NT2/D1 (cell line): ENCODE results near the gene TK1.
A peak's percentile ranks its signal among the peaks of the same experiment; 100 is the strongest.

Source experiments
- DNase-seq: peaks from one replicate; pipeline ENCODE4 v3.0.0-alpha.2; 2011; ENCODE audit warnings: low read depth, low spot score
- H3K27me3 ChIP-seq: 2 replicates; pipeline ENCODE4 v1.6.0; 2011; ENCODE audit warnings: mild to moderate bottlenecking; ENCODE audit not compliant: insufficient read length, insufficient read depth
- H3K36me3 ChIP-seq: 2 replicates; pipeline ENCODE4 v1.6.1; 2011; ENCODE audit warnings: mild to moderate bottlenecking, low read length, mixed read lengths; ENCODE audit not compliant: insufficient read depth, insufficient read length
- H3K4me1 ChIP-seq: 2 replicates; pipeline ENCODE4 v1.5.1; 2011; ENCODE audit not compliant: insufficient read depth, insufficient read length
- H3K4me3 ChIP-seq: 2 replicates; pipeline ENCODE4 v1.5.1; 2011; ENCODE audit warnings: low read depth; ENCODE audit not compliant: insufficient read length
- H3K9ac ChIP-seq: 2 replicates; pipeline ENCODE4 v1.6.0; 2011; ENCODE audit warnings: low read depth; ENCODE audit not compliant: insufficient read length
- H3K9me3 ChIP-seq: 2 replicates; pipeline ENCODE4 v1.5.1; 2011; ENCODE audit warnings: mild to moderate bottlenecking, low read length; ENCODE audit not compliant: insufficient read depth
- SUZ12 ChIP-seq: IDR thresholded peaks from 2 replicates; pipeline ENCODE4 v1.6.1; 2011; ENCODE audit not compliant: insufficient read length, insufficient read depth; ENCODE audit errors: extremely low read depth
- YY1 ChIP-seq: IDR thresholded peaks from 2 replicates; pipeline ENCODE4 v1.6.1; 2011; ENCODE audit not compliant: insufficient read length, insufficient read depth
- ZNF274 ChIP-seq: IDR thresholded peaks from 2 replicates; pipeline ENCODE4 v1.6.1; 2011; ENCODE audit warnings: mild to moderate bottlenecking, low read depth, low read length

TK1 gene

DNA sequence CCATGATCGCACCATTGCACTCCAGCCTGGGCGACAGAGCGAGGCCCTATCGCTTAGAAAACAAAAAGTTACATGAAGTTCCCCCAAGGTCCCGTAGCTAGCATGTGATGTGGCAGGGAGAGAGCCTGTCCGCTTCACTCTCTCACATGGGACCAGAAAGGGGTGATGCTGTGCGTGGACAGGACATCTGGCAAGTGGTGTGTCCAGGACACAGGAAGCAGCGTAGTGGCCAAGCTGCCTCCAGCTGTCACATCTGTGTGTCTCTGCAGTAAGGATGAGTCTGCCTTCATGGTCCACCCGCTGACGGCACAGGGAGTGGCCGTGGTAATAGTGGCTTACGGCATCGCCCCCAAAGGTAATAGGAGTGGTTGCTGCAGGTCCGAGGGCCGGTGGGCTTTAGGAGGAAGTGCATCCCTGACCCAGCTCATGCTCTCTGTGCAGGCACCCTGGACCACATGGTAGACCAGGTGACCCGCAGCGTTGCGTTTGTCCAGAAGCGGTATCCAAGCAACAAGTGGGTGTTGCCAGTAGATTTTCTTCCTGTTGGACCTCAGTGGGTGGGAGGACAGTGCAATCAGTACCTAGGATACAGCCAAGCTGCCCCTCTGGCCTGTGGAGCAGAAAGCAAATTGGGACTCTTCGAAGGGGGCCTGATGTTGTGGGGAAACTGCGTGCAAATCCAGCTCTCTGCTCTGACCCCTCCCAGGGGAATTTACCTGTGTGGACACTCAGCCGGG lies 17.7 kb upstream of the TK1 start:
- DNase-seq = no peak

DNA sequence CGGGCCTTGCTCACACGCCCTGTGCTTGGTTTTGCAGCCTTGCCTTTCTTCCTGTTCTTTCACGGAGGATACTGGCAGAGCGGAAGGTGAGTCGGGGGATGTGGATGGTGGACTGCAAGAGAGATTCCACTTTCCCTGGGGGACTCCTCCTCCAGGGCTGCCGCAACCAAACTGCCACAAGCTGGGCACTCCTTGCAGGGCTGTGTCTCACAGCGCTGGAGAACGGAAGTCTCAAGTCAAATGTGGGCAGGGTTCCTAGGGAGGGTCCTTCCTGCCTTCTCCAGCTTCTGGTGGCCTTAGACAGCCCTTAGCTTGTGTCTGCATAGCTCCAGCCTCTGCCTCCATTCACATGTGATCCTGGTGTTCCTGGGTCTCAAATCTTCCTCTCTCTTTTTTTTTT lies 15.8 kb upstream of the TK1 start:
- Histone ChIP-seq H3K9ac (no peak overlapping the region), H3K4me1 (peaks cover 2% of the 10 kb centered on the region), H3K9me3 (no peaks in the 10 kb centered on the region), H3K4me3 (no peak overlapping the region), H3K27me3 (no peaks in the 10 kb centered on the region), H3K36me3 (peaks cover 61% of the 10 kb centered on the region)
- TF ChIP-seq SUZ12 = no peak
- no peak for TF ChIP-seq ZNF274
- no peak for TF ChIP-seq YY1
- no peak for DNase-seq

More for the DNA sequence above, 17.7 kb upstream of the TK1 start:
- H3K27me3 ChIP-seq = no peaks in the 10 kb centered on the region
- TF ChIP-seq ZNF274 (no peak), SUZ12 (no peak), YY1 (no peak)
- no peak overlapping the region for H3K4me3 ChIP-seq
- no peaks in the 10 kb centered on the region for H3K4me1 ChIP-seq
- H3K9ac ChIP-seq = no peak overlapping the region
- H3K9me3 ChIP-seq = no peaks in the 10 kb centered on the region
- peaks cover 50% of the 10 kb centered on the region for H3K36me3 ChIP-seq

DNA sequence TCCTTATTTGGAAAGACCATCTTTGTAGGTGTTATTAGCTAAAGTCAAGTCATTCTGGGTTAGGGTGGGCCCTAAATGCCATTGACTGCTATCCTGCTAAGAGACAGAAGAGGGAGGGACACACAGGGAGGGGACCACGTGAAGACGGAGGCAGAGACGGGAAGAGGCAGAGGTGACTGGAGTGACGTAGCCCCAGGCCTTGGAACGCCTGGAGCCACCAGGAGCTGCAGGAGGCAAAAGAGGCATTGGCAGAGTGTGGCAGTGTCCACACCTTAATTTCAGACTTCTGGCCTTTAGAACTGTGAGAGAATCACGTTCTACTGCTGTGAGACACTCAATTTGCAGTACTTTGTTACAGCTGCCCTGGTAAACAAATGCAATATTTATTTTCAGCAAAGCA lies 13.6 kb upstream of the TK1 start:
- Histone ChIP-seq H3K9ac (no peak overlapping the region), H3K4me1 (peaks cover 9% of the 10 kb centered on the region), H3K4me3 (no peak overlapping the region), H3K9me3 (no peaks in the 10 kb centered on the region), H3K27me3 (no peaks in the 10 kb centered on the region), H3K36me3 (peaks cover 53% of the 10 kb centered on the region)
- TF ChIP-seq ZNF274 (no peak), YY1 (no peak), SUZ12 (no peak)
- DNase-seq = no peak

DNA sequence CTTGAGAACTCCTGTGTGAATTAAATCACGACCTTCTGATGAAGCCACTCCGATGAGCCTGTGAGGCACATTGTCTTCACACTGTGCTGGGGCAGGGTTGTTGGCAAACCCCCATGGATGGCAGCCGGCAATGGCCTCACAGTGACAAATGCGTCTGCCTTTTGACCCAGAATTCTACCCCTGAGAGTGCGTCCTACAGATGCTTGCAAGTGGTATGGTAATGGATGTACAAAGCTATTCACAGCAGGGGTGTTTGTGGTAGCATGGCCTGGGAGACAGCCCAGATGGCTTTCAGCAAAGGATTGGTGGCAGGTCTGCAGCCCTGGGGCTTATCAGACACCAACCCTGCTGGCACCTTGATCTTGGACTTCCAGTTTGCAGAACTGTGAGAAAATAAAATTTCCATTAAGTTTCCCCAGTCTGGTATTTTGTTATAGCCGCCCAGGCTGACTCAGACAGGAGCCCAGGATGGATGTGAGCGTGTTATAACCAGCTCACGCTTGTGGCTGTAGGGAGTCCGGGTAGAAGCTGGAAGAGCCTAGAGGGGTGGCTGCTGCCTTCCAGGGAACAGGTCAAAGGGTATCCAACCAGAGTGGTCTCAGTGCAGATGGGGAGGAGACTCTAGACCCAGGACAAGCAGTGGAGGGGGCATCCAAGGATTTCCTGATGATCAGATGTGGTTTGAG lies 10.4 kb upstream of the TK1 start:
- no peak overlapping the region for H3K9ac ChIP-seq
- DNase-seq = peak; percentile 48

DNA sequence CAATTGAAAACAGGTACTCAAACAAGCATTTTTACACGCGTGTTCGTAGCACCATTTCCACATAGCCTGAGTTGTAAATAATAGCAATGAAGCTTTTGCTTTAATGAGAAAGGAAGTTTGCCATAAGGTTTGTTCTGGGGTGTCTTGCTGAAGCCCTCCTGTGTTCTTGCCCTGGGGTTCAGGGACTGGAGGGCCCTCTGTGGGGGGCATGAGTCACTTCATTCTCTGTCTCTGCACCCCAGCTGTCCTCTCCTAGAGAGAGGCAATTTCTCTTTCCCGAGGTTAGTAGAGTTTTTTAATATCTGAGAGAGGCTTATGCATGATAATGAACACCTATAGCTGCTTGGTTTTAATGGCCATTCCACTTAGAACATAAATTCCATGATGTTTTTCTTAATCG lies 9.9 kb upstream of the TK1 start:
- TF ChIP-seq ZNF274 (no peak), SUZ12 (no peak), YY1 (no peak)
- H3K36me3 ChIP-seq = peaks cover 45% of the 10 kb centered on the region
- H3K27me3 ChIP-seq = no peaks in the 10 kb centered on the region
- H3K9me3 ChIP-seq = no peaks in the 10 kb centered on the region
- no peak for DNase-seq
- H3K9ac ChIP-seq = no peak overlapping the region
- H3K4me1 ChIP-seq = peaks cover 11% of the 10 kb centered on the region
- no peak overlapping the region for H3K4me3 ChIP-seq

More for the DNA sequence above, 10.4 kb upstream of the TK1 start:
- Histone ChIP-seq H3K36me3 (peaks cover 44% of the 10 kb centered on the region), H3K27me3 (no peaks in the 10 kb centered on the region), H3K4me1 (peaks cover 11% of the 10 kb centered on the region), H3K4me3 (no peak overlapping the region), H3K9me3 (no peaks in the 10 kb centered on the region)
- TF ChIP-seq YY1 (no peak), ZNF274 (no peak), SUZ12 (no peak)

DNA sequence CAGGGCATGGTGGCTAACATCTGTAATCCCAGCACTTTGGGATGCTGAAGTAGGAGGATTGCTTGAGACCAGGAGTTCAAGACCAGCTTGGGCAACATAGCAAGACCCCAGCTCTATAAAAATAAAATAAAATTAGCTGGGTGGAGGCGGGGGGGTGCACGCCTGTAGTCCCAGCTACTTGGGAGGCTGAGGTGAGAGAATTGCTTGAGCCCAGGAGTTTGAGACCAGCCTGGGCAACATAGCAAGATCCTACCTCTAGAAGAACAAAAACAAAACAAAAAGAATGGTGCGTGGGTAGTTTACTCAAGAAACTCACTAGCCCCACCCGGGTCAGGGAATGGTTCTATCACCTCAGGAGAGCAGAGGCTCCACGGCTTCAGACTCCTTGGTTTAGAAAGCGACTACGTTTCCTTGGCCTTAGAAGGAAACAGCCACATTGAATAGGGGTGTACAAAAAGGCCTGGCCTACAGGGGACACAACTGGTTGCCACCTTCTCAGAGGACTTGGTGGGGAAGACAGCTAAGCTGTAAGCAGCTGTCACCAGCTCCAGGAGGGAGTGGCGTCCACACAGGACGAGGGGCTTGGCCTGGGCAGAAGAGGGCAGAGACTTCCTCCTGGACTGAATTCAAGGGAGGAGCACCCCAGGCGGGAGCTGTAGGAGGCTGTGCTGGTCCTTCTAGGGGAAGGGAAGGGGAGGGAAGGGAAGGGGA lies 716 bp downstream of the TK1 start:
- H3K9me3 ChIP-seq = no peaks in the 10 kb centered on the region
- H3K36me3 ChIP-seq = peaks cover 54% of the 10 kb centered on the region
- H3K4me3 ChIP-seq = peak overlapping the region; percentile 90
- TF ChIP-seq SUZ12 = no peak
- TF ChIP-seq YY1 = no peak
- no peak for TF ChIP-seq ZNF274
- H3K4me1 ChIP-seq = peaks cover 15% of the 10 kb centered on the region
- H3K27me3 ChIP-seq = no peaks in the 10 kb centered on the region
- no peak for DNase-seq
- H3K9ac ChIP-seq = peak overlapping the region; percentile 78

DNA sequence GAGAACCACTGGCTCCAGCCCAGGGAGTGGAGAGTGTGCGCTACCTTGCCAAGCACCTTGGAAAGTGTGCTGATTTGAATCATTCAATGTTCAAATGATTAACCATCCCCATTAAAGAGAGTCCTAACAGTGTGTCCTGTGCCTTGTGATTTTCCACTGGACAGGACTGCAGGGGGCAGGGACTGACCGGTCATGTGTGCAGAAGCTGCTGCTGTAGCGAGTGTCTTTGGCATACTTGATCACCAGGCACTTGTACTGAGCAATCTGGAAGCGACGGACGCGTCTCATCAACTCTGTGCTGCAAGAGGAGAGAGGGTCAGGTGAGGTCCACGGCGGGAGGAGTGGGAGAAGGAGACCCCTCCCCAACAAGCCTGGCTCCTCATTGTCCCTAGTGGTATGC lies 2.0 kb downstream of the TK1 start:
- Histone ChIP-seq H3K9ac (peak overlapping the region; percentile 69), H3K4me3 (peak overlapping the region; percentile 90), H3K4me1 (peaks cover 8% of the 10 kb centered on the region), H3K36me3 (peaks cover 59% of the 10 kb centered on the region), H3K9me3 (no peaks in the 10 kb centered on the region), H3K27me3 (no peaks in the 10 kb centered on the region)
- no peak for DNase-seq
- TF ChIP-seq ZNF274 (no peak), YY1 (no peak), SUZ12 (no peak)
